Esophagus muscularis mucosa (tissue), 4 donors: ENCODE results near the gene XCR1.

Experiments
- EP300 ChIP-seq: sonication (generic); formaldehyde crosslinking; IDR thresholded peaks from one replicate; pipeline ENCODE4 v1.6.1; 2017; ENCODE audit warnings: antibody characterized with exemption
- POLR2A ChIP-seq: fragments of 450-650 bp; IDR thresholded peaks from one replicate; pipeline ENCODE4 v1.6.1; 2017; ENCODE audit warnings: antibody characterized with exemption, moderate library complexity, mild to moderate bottlenecking, low read depth
- POLR2AphosphoS5 ChIP-seq, 2 donors: sonication (generic); formaldehyde crosslinking; IDR thresholded peaks; one replicate each; pipeline ENCODE4 v1.6.1; 2017; ENCODE audit warnings: antibody characterized with exemption in 2 of 2
- TF ChIP-seq, protein P1 (sequence below), 3 experiments: fragments of 200-600 bp in 2 of 3; fragments of 450-650 bp in 1 of 3; sonication (generic) in 2 of 3; IDR thresholded peaks; one replicate each; pipeline ENCODE4 v1.5.1; 2017 to 2019; ENCODE audit warnings: antibody characterized with exemption in 3 of 3, mild to moderate bottlenecking in 2 of 3, moderate library complexity in 1 of 3

- TF ChIP-seq, protein P1, sequence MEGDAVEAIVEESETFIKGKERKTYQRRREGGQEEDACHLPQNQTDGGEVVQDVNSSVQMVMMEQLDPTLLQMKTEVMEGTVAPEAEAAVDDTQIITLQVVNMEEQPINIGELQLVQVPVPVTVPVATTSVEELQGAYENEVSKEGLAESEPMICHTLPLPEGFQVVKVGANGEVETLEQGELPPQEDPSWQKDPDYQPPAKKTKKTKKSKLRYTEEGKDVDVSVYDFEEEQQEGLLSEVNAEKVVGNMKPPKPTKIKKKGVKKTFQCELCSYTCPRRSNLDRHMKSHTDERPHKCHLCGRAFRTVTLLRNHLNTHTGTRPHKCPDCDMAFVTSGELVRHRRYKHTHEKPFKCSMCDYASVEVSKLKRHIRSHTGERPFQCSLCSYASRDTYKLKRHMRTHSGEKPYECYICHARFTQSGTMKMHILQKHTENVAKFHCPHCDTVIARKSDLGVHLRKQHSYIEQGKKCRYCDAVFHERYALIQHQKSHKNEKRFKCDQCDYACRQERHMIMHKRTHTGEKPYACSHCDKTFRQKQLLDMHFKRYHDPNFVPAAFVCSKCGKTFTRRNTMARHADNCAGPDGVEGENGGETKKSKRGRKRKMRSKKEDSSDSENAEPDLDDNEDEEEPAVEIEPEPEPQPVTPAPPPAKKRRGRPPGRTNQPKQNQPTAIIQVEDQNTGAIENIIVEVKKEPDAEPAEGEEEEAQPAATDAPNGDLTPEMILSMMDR (IDR thresholded peaks at IDR 0.05): no peak
- TF ChIP-seq POLR2A (no peak), EP300 (no peak), POLR2AphosphoS5 (IDR thresholded peaks at IDR 0.05) (no peak)
These were observed 29.3 kb downstream of the XCR1 start for GRCh38 chr3:45997942-45998341.
